ENCODE results near the gene ZNF846. TPM values are rescaled to one million over a fixed set of nuclear protein-coding genes. Genes with fewer than 3 reads are reported as not detected.
"Not testable (repeated sequence)": the region's sequence is repeated elsewhere in the genome, so short reads cannot be mapped to it uniquely, and the experiment has no call there.

ZNF846 gene
- total RNA-seq, 1 donor from 2014 or later, result 17.4 TPM

GRCh38 chr19:9752701-9753443, 15.7 kb downstream of the ZNF846 start:
- peaks cover 33% of the 10 kb centered on the region for H3K36me3 Mint-ChIP-seq
- no peak for TF ChIP-seq CTCF (conservative IDR thresholded peaks at IDR 0.05)
- H3K9me3 Mint-ChIP-seq, result peaks cover 12% of the 10 kb centered on the region
- no peak for DNase-seq (ENCODE audit: extremely low spot score, unreplicated experiment)
- H3K27me3 Mint-ChIP-seq, result no peaks in the 10 kb centered on the region
- H3K27ac Mint-ChIP-seq, result no peak overlapping the region
- no peaks in the 10 kb centered on the region for H3K4me1 Mint-ChIP-seq (ENCODE audit: unreplicated experiment)
- H3K4me3 Mint-ChIP-seq, result no peak overlapping the region

- Mint-ChIP-seq H3K27ac (peak overlapping the region; percentile 21), H3K27me3 (no peaks in the 10 kb centered on the region), H3K4me1 (ENCODE audit: unreplicated experiment) (no peaks in the 10 kb centered on the region), H3K36me3 (peaks cover 21% of the 10 kb centered on the region), H3K4me3 (no peak overlapping the region), H3K9me3 (peaks cover 8% of the 10 kb centered on the region)
- DNase-seq (ENCODE audit: extremely low spot score, unreplicated experiment), result no peak
- no peak for TF ChIP-seq CTCF (conservative IDR thresholded peaks at IDR 0.05)
Observed at GRCh38 chr19:9751446-9751845, 17.1 kb downstream of the ZNF846 start.

GRCh38 chr19:9741476-9742171, 26.9 kb downstream of the ZNF846 start:
- H3K27ac Mint-ChIP-seq, result no peak overlapping the region
- peaks cover 18% of the 10 kb centered on the region for H3K9me3 Mint-ChIP-seq
- H3K27me3 Mint-ChIP-seq, result no peaks in the 10 kb centered on the region
- H3K36me3 Mint-ChIP-seq, result peaks cover 6% of the 10 kb centered on the region
- TF ChIP-seq CTCF (conservative IDR thresholded peaks at IDR 0.05), result no peak
- no peak for DNase-seq (ENCODE audit: extremely low spot score, unreplicated experiment)
- H3K4me1 Mint-ChIP-seq (ENCODE audit: unreplicated experiment), result no peaks in the 10 kb centered on the region
- no peak overlapping the region for H3K4me3 Mint-ChIP-seq

GRCh38 chr19:9735986-9736385, 32.6 kb downstream of the ZNF846 start:
- no peak for DNase-seq (ENCODE audit: extremely low spot score, unreplicated experiment)
- H3K36me3 Mint-ChIP-seq, result no peaks in the 10 kb centered on the region
- no peak overlapping the region for H3K4me3 Mint-ChIP-seq
- no peaks in the 10 kb centered on the region for H3K27me3 Mint-ChIP-seq
- TF ChIP-seq CTCF (conservative IDR thresholded peaks at IDR 0.05), result no peak
- no peak overlapping the region for H3K27ac Mint-ChIP-seq
- no peaks in the 10 kb centered on the region for H3K9me3 Mint-ChIP-seq
- no peaks in the 10 kb centered on the region for H3K4me1 Mint-ChIP-seq (ENCODE audit: unreplicated experiment)

- H3K27ac Mint-ChIP-seq; H3K27me3 Mint-ChIP-seq; H3K9me3 Mint-ChIP-seq; H3K4me1 Mint-ChIP-seq (ENCODE audit: unreplicated experiment); H3K36me3 Mint-ChIP-seq; H3K4me3 Mint-ChIP-seq; DNase-seq (ENCODE audit: extremely low spot score, unreplicated experiment): not testable (repeated sequence)
Observed at GRCh38 chr19:9730056-9730455, 38.5 kb downstream of the ZNF846 start.

- Mint-ChIP-seq H3K27me3 (no peaks in the 10 kb centered on the region), H3K9me3 (no peaks in the 10 kb centered on the region), H3K27ac (no peak overlapping the region), H3K4me3 (no peak overlapping the region), H3K4me1 (ENCODE audit: unreplicated experiment) (no peaks in the 10 kb centered on the region), H3K36me3 (no peaks in the 10 kb centered on the region)
- DNase-seq (ENCODE audit: extremely low spot score, unreplicated experiment), result no peak
- TF ChIP-seq CTCF (conservative IDR thresholded peaks at IDR 0.05), result no peak
Observed at GRCh38 chr19:9729162-9729561, 39.4 kb downstream of the ZNF846 start.
